OCI-M2 (cell line): Measurements from ENCODE around the gene CRELD1.
"Not testable (repeated sequence)": the region's sequence is repeated elsewhere in the genome, so short reads cannot be mapped to it uniquely, and the experiment has no call there.

Experiments used
- DNase-seq: peaks from one replicate; lab custom pipeline; 2025; ENCODE audit not compliant: unreplicated experiment; lab: John Stamatoyannopoulos, UW

Gene CRELD1

GRCh38 chr3:9933561-9934234 is at the start of gene CRELD1:
Gene CRELD1 (plus strand): TSS chr3:9933834. CDS start chr3:9934439, 605 bp downstream.
- DNase-seq: peak; percentile 49

GRCh38 chr3:9884555-9885165 is 49.0 kb upstream of the CRELD1 start:
- DNase-seq: no peak

GRCh38 chr3:9886328-9886727 is 47.3 kb upstream of the CRELD1 start:
- DNase-seq: no peak

GRCh38 chr3:9887480-9887879 is 46.2 kb upstream of the CRELD1 start:
- no peak for DNase-seq

GRCh38 chr3:9888540-9888939 is 45.1 kb upstream of the CRELD1 start:
- DNase-seq: no peak

- DNase-seq: no peak
These were observed 44.2 kb upstream of the CRELD1 start for GRCh38 chr3:9889405-9889804.

GRCh38 chr3:9890249-9891071 is 43.2 kb upstream of the CRELD1 start, which contains the start of gene JAGN1:
Gene JAGN1 (plus strand): TSS chr3:9890610. CDS start chr3:9890723, 113 bp downstream.
- DNase-seq: peak; percentile 62

GRCh38 chr3:9891072-9891622 is 42.5 kb upstream of the CRELD1 start:
- DNase-seq: no peak

GRCh38 chr3:9893739-9894138 is 39.9 kb upstream of the CRELD1 start:
- DNase-seq: no peak

GRCh38 chr3:9895715-9896114 is 37.9 kb upstream of the CRELD1 start:
- DNase-seq: not testable (repeated sequence)

GRCh38 chr3:9896755-9897407 is 36.8 kb upstream of the CRELD1 start:
- DNase-seq: not testable (repeated sequence)

GRCh38 chr3:9897408-9898372 is 35.9 kb upstream of the CRELD1 start:
- DNase-seq: no peak

- DNase-seq: no peak
These were observed 35.0 kb upstream of the CRELD1 start for GRCh38 chr3:9898467-9899241.

GRCh38 chr3:9899289-9899791 is 34.3 kb upstream of the CRELD1 start:
- DNase-seq: no peak

- DNase-seq: not testable (repeated sequence)
These were observed 32.6 kb upstream of the CRELD1 start for GRCh38 chr3:9900965-9901415.

- DNase-seq: no peak
These were observed 31.7 kb upstream of the CRELD1 start for GRCh38 chr3:9901967-9902366.

- no peak for DNase-seq
These were observed 31.0 kb upstream of the CRELD1 start, which contains the start of gene IL17RE for GRCh38 chr3:9902372-9903237. Gene IL17RE (plus strand): TSS chr3:9902848. CDS start chr3:9902933, 85 bp downstream.

- DNase-seq: no peak
These were observed 30.4 kb upstream of the CRELD1 start for GRCh38 chr3:9903238-9903624.
